Fibroblast of lung (primary cell): ENCODE results near the gene HRH1. TPM values are rescaled to one million over a fixed set of nuclear protein-coding genes. Genes with fewer than 3 reads are reported as not detected.
A peak's percentile ranks its signal among the peaks of the same experiment; 100 is the strongest.

Source experiments
- DNase-seq, 2 donors: peaks; one replicate each; pipeline versions ENCODE4 v3.0.0 to v3.0.0-alpha.2; 2010; ENCODE audit warnings: low read depth in 2 of 2
- H2AFZ ChIP-seq: 2 replicates; pipeline ENCODE4 v1.5.1; 2012; ENCODE audit warnings: low read length, control low read depth, inconsistent platforms
- H3K27ac ChIP-seq: 2 replicates; pipeline ENCODE4 v1.5.1; 2011; ENCODE audit warnings: low read length, control low read depth; ENCODE audit not compliant: insufficient read depth
- H3K27me3 ChIP-seq: 2 replicates; pipeline ENCODE4 v1.5.1; 2011; ENCODE audit warnings: mild to moderate bottlenecking, low read length; ENCODE audit not compliant: control insufficient read depth, insufficient read depth
- H3K36me3 ChIP-seq: 2 replicates; pipeline ENCODE4 v1.5.1; 2011; ENCODE audit warnings: low read length; ENCODE audit not compliant: control insufficient read depth, insufficient read depth
- H3K4me1 ChIP-seq: 2 replicates; pipeline ENCODE4 v1.5.1; 2011; ENCODE audit warnings: low read length; ENCODE audit not compliant: control insufficient read depth, insufficient read depth; ENCODE audit errors: extremely low read depth
- H3K4me2 ChIP-seq: 2 replicates; pipeline ENCODE4 v1.5.1; 2011; ENCODE audit warnings: low read length, control low read depth; ENCODE audit not compliant: insufficient read depth; ENCODE audit errors: extremely low read depth
- H3K4me3 ChIP-seq, 4 experiments: fragments of 200-600 bp in 1 of 4; sonication (generic) in 1 of 4; replicated peaks in 1 of 4; 2 replicates each; pipeline ENCODE4 v1.5.1; 2011 to 2016; ENCODE audit warnings: low read length in 4 of 4, low read depth in 3 of 4, mild to moderate bottlenecking in 3 of 4, control low read depth in 2 of 4, inconsistent platforms in 1 of 4, mixed read lengths in 1 of 4; ENCODE audit not compliant: insufficient read depth in 1 of 4; ENCODE audit errors: control extremely low read depth in 1 of 4
- H3K79me2 ChIP-seq: 2 replicates; pipeline ENCODE4 v1.5.1; 2012; ENCODE audit warnings: mild to moderate bottlenecking, low read length, inconsistent platforms; ENCODE audit not compliant: control insufficient read depth, insufficient read depth
- H3K9ac ChIP-seq: 2 replicates; pipeline ENCODE4 v1.5.1; 2011; ENCODE audit warnings: mild to moderate bottlenecking, low read length, control low read depth; ENCODE audit not compliant: insufficient read depth
- H3K9me3 ChIP-seq: 2 replicates; pipeline ENCODE4 v1.5.1; 2012; ENCODE audit warnings: low read depth, low read length; ENCODE audit not compliant: control insufficient read depth, insufficient read depth
- H4K20me1 ChIP-seq: 2 replicates; pipeline ENCODE4 v1.5.1; 2011; ENCODE audit warnings: low read length; ENCODE audit not compliant: control insufficient read depth, insufficient read depth; ENCODE audit errors: extremely low read depth
- CTCF ChIP-seq, 2 donors: IDR thresholded peaks in 1 of 2; conservative IDR thresholded peaks in 1 of 2; 1 replicate in 1 of 2; 2 replicates in 1 of 2; pipeline ENCODE4 v1.5.1; 2011 to 2012; ENCODE audit warnings: low read length in 2 of 2, control low read depth in 1 of 2, inconsistent platforms in 1 of 2, low read depth in 1 of 2, mild to moderate bottlenecking in 1 of 2
- EZH2 ChIP-seq: IDR thresholded peaks from 2 replicates; pipeline ENCODE4 v1.5.1; 2012; ENCODE audit warnings: low read length, control low read depth, mild to moderate bottlenecking; ENCODE audit errors: missing control alignments
- polyA plus RNA-seq, 2 donors: library from polyadenylated mRNA; depleted of rRNA in 1 of 2; stranded (reverse) in 1 of 2; unstranded in 1 of 2; fragments of >200 nt; gene quantifications; 2 replicates each; pipeline ENCODE4 v1.2.1, GENCODE V29; 2011 to 2012; ENCODE audit warnings: missing spikeins in 1 of 2
- total RNA-seq: library from RNA; depleted of rRNA; stranded (reverse); fragments of >200 nt; gene quantifications from 2 replicates; pipeline ENCODE4 v1.2.1, GENCODE V29; 2014

HRH1 gene
- total and polyA plus RNA-seq, 2 donors (not counting 1 experiment from before 2014, with no cell fraction given), result 12.6 to 30.6 TPM

GRCh38 chr3:11272906-11273574 is 118.7 kb downstream of the HRH1 start:
- Histone ChIP-seq H3K27ac (peak overlapping the region; percentile 90), H3K36me3 (no peaks in the 10 kb centered on the region), H3K9ac (peak overlapping the region; percentile 84), H3K9me3 (no peaks in the 10 kb centered on the region), H3K4me2 (peak overlapping the region; percentile 93), H3K79me2 (peaks cover 47% of the 10 kb centered on the region), H3K27me3 (no peaks in the 10 kb centered on the region), H3K4me1 (peaks cover 4% of the 10 kb centered on the region), H3K4me3 (peak overlapping the region; percentile 56 to 99 (median 85)), H4K20me1 (no peaks in the 10 kb centered on the region), H2AFZ (no peak overlapping the region)
- TF ChIP-seq EZH2 (no peak), CTCF (conservative IDR thresholded peaks at IDR 0.05 in 1 of 2, IDR thresholded peaks at IDR 0.05 in 1 of 2; ENCODE audit: low read depth in 1 of 2, low read length in 2 of 2) (no peak)
- DNase-seq, result no peak

- H3K4me2 ChIP-seq, result peak overlapping the region; percentile 93
- no peaks in the 10 kb centered on the region for H3K36me3 ChIP-seq
- no peaks in the 10 kb centered on the region for H3K27me3 ChIP-seq
- H3K9me3 ChIP-seq, result no peaks in the 10 kb centered on the region
- DNase-seq, result no peak
- peaks cover 9% of the 10 kb centered on the region for H3K4me1 ChIP-seq
- no peak overlapping the region for H3K27ac ChIP-seq
- no peak overlapping the region for H3K9ac ChIP-seq
- H3K4me3 ChIP-seq, result peak overlapping the region in 2 of 4 experiments; percentile 19 to 99
- no peak for TF ChIP-seq CTCF (conservative IDR thresholded peaks at IDR 0.05 in 1 of 2, IDR thresholded peaks at IDR 0.05 in 1 of 2; ENCODE audit: low read depth in 1 of 2, low read length in 2 of 2)
- TF ChIP-seq EZH2, result no peak
- no peaks in the 10 kb centered on the region for H4K20me1 ChIP-seq
- H2AFZ ChIP-seq, result no peak overlapping the region
- peaks cover 52% of the 10 kb centered on the region for H3K79me2 ChIP-seq
Observed at GRCh38 chr3:11273891-11274291, 119.6 kb downstream of the HRH1 start.

GRCh38 chr3:11274566-11275142 is 120.4 kb downstream of the HRH1 start:
- DNase-seq, result no peak

More at GRCh38 chr3:11274566-11275142, 120.4 kb downstream of the HRH1 start:
- H3K9me3 ChIP-seq, result no peaks in the 10 kb centered on the region
- TF ChIP-seq CTCF (conservative IDR thresholded peaks at IDR 0.05 in 1 of 2, IDR thresholded peaks at IDR 0.05 in 1 of 2; ENCODE audit: low read depth in 1 of 2, low read length in 2 of 2), result no peak
- no peak for TF ChIP-seq EZH2
- no peaks in the 10 kb centered on the region for H3K36me3 ChIP-seq
- H2AFZ ChIP-seq, result no peak overlapping the region
- no peak overlapping the region for H3K4me2 ChIP-seq
- no peak overlapping the region for H3K4me3 ChIP-seq
- no peaks in the 10 kb centered on the region for H4K20me1 ChIP-seq
- H3K4me1 ChIP-seq, result peaks cover 9% of the 10 kb centered on the region
- H3K79me2 ChIP-seq, result peaks cover 55% of the 10 kb centered on the region
- H3K27me3 ChIP-seq, result no peaks in the 10 kb centered on the region
- no peak overlapping the region for H3K9ac ChIP-seq
- no peak overlapping the region for H3K27ac ChIP-seq
